Left lung (tissue), 10 donors: ENCODE results near the gene BBS9. TPM values are rescaled to one million over a fixed set of nuclear protein-coding genes. Genes with fewer than 3 reads are reported as not detected.

ENCODE experiments used
- ATAC-seq: fragments of 200-7000 bp; cut with Tn5 transposase; one replicate; pipeline ENCODE4 v1.9.1; 2020; ENCODE audit warnings: moderate library complexity
- DNase-seq, 4 donors: peaks; one replicate each; pipeline ENCODE4 v3.0.0-alpha.2; 2013 to 2020
- H3K27ac ChIP-seq, 2 donors: fragments of 200-600 bp; sonication (generic) in 1 of 2; one replicate each; pipeline versions ENCODE4 v1.5.0 to v1.8.0; 2020 to 2021
- H3K27me3 ChIP-seq, 2 donors: fragments of 200-600 bp; sonication (generic) in 1 of 2; one replicate each; pipeline versions ENCODE4 v1.5.0 to v1.8.0; 2020 to 2021
- H3K36me3 ChIP-seq, 2 donors: fragments of 200-600 bp; sonication (generic) in 1 of 2; one replicate each; pipeline versions ENCODE4 v1.5.0 to v1.8.0; 2020 to 2021
- H3K4me1 ChIP-seq, 2 donors: fragments of 200-600 bp; one replicate each; pipeline ENCODE4 v1.8.0; 2021
- H3K4me3 ChIP-seq, 2 donors: fragments of 200-600 bp; sonication (generic) in 1 of 2; one replicate each; pipeline versions ENCODE4 v1.5.0 to v1.8.0; 2020 to 2021; ENCODE audit warnings: mild to moderate bottlenecking in 1 of 2
- H3K9me3 ChIP-seq, 2 donors: fragments of 200-600 bp; sonication (generic) in 1 of 2; one replicate each; pipeline versions ENCODE4 v1.5.0 to v1.8.0; 2020 to 2021
- CTCF ChIP-seq, 2 donors: fragments of 200-600 bp; sonication (generic) in 1 of 2; IDR thresholded peaks; one replicate each; pipeline versions ENCODE4 v1.5.0 to v1.8.0; 2021; ENCODE audit warnings: antibody characterized with exemption in 2 of 2
- intact Hi-C, 2 donors: fragments of 100-400 bp; cut with DNase I; formaldehyde crosslinking; loops; one replicate each; pipeline versions ENCODE4 v1.11.2 to v1.14.2; 2022
- polyA plus RNA-seq, 6 donors: library from polyadenylated mRNA; unstranded; fragments of 120-200 nt; gene quantifications; one replicate each; pipeline ENCODE4 v1.2.1, GENCODE V29; 2013; ENCODE audit not compliant: insufficient read length in 6 of 6
- total RNA-seq, 2 donors: library from RNA; stranded (reverse); fragmentation: NEBNext Ultra II Directional; extraction: Animal tissue kit (Norgen Biotek cat#: 25700); gene quantifications; one replicate each; pipeline ENCODE4 v1.2.1, GENCODE V29; 2021
- donor health status: DM: no; HTN: yes; CAD: no.
- donor health status: DM: no; HTN: no; CAD: no.

The BBS9 gene
- total and polyA plus RNA-seq, 8 donors = 14.5 to 25.1 (median 19.1) TPM

GRCh38 chr7:33428415-33428814 is 299.1 kb downstream of the BBS9 start:
- no peak for TF ChIP-seq CTCF (IDR thresholded peaks at IDR 0.05)
- ATAC-seq = no peak

GRCh38 chr7:33431543-33431942 is 302.2 kb downstream of the BBS9 start:
- intact Hi-C loops = no loop called here
- H3K9me3 ChIP-seq = no peaks in the 10 kb centered on the region
- H3K4me3 ChIP-seq = no peak overlapping the region
- DNase-seq (peak in 1 of 4 donors; percentile 53), ATAC-seq (no peak)
- no peaks in the 10 kb centered on the region for H3K36me3 ChIP-seq
- TF ChIP-seq CTCF (IDR thresholded peaks at IDR 0.05) = no peak
- H3K4me1 ChIP-seq = no peaks in the 10 kb centered on the region
- H3K27me3 ChIP-seq = no peaks in the 10 kb centered on the region
- no peak overlapping the region for H3K27ac ChIP-seq

More at GRCh38 chr7:33428415-33428814, 299.1 kb downstream of the BBS9 start:
- intact Hi-C loops = no loop called here
- DNase-seq = no peak
- Histone ChIP-seq H3K4me1 (no peaks in the 10 kb centered on the region), H3K9me3 (no peaks in the 10 kb centered on the region), H3K4me3 (no peak overlapping the region), H3K27ac (no peak overlapping the region), H3K27me3 (no peaks in the 10 kb centered on the region), H3K36me3 (no peaks in the 10 kb centered on the region)

- ATAC-seq = no peak
- no peaks in the 10 kb centered on the region for H3K9me3 ChIP-seq
- intact Hi-C loops = no loop called here
- H3K36me3 ChIP-seq = no peaks in the 10 kb centered on the region
- no peak for TF ChIP-seq CTCF (IDR thresholded peaks at IDR 0.05)
- no peaks in the 10 kb centered on the region for H3K27me3 ChIP-seq
- DNase-seq = no peak
- no peaks in the 10 kb centered on the region for H3K4me1 ChIP-seq
- H3K4me3 ChIP-seq = no peak overlapping the region
- H3K27ac ChIP-seq = no peak overlapping the region
Measured at GRCh38 chr7:33432821-33433220, 303.5 kb downstream of the BBS9 start.

GRCh38 chr7:33433357-33433756 is 304.0 kb downstream of the BBS9 start:
- intact Hi-C loops = no loop called here
- no peak overlapping the region for H3K4me3 ChIP-seq
- no peak for TF ChIP-seq CTCF (IDR thresholded peaks at IDR 0.05)
- H3K36me3 ChIP-seq = no peaks in the 10 kb centered on the region
- no peak overlapping the region for H3K27ac ChIP-seq
- H3K4me1 ChIP-seq = no peaks in the 10 kb centered on the region
- H3K9me3 ChIP-seq = no peaks in the 10 kb centered on the region
- ATAC-seq (no peak), DNase-seq (no peak)
- H3K27me3 ChIP-seq = no peaks in the 10 kb centered on the region

GRCh38 chr7:33444511-33444910 is 315.1 kb downstream of the BBS9 start:
- H3K4me3 ChIP-seq = no peak overlapping the region
- intact Hi-C loops = no loop called here
- H3K36me3 ChIP-seq = no peaks in the 10 kb centered on the region
- H3K4me1 ChIP-seq = peaks cover 0 to 10% of the 10 kb centered on the region in 2 donors
- ATAC-seq (no peak), DNase-seq (peak in 2 of 4 donors; percentile 88 to 89)
- no peak for TF ChIP-seq CTCF (IDR thresholded peaks at IDR 0.05)
- H3K9me3 ChIP-seq = no peaks in the 10 kb centered on the region
- no peaks in the 10 kb centered on the region for H3K27me3 ChIP-seq
- no peak overlapping the region for H3K27ac ChIP-seq
